ENCODE measurements around the gene PDLIM3. TPM values are rescaled to one million over a fixed set of nuclear protein-coding genes. Genes with fewer than 3 reads are reported as not detected.

The PDLIM3 gene
- total RNA-seq, 1 experiment from 2014 or later: 3.3 TPM

DNA sequence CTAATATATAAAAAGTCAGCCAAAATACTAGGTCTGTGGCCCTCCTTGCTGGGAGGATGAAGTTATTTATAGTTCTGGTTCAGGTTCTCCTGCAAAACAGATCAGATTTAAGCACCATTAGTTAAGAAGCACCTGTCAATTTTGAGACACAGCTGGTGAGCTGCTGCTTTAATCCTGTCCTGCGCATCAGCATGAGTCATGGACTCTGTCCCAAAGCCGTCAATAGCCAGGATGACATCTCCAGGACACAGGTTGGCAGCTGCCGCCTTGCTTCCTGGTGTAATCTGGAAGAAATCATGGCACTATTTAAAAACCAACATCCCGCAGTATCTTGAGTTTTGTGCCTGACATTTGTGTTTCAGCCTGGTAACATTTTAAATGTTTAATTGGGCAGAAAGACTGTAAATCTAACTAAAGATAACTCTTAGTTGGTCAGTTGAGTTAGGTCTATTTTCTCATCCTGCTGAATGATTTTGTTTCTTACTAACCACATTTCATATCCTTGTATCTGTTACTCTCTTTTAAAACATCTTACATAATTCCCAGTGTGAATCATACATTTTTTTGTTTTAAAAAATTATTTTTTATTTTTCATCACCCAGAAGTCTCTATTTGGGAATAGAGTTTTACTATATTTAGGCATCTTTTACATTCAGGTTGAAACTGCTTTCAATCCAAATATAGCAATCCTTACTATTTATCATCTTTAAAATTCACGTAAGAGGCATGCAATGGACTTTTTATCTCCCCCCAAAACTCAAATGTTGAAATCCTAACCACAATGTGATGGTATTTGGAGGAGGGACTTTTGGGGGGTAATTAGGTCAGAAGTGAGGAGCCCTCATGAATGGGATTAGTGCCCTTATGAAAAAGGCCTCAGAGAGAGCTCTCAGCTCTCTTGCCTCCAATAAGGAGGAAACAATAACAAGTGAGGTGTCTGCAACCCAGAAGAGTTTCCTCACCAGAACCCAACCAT is 10.1 kb downstream of the PDLIM3 start:
- H3K36me3 ChIP-seq (ENCODE audit: low read depth): no peaks in the 10 kb centered on the region
- no peak overlapping the region for H2AFZ ChIP-seq
- no peaks in the 10 kb centered on the region for H3K9me3 ChIP-seq (ENCODE audit: insufficient read depth, low read depth)
- no peaks in the 10 kb centered on the region for H3K27me3 ChIP-seq (ENCODE audit: insufficient read depth, low read depth)
- TF ChIP-seq, protein P1, sequence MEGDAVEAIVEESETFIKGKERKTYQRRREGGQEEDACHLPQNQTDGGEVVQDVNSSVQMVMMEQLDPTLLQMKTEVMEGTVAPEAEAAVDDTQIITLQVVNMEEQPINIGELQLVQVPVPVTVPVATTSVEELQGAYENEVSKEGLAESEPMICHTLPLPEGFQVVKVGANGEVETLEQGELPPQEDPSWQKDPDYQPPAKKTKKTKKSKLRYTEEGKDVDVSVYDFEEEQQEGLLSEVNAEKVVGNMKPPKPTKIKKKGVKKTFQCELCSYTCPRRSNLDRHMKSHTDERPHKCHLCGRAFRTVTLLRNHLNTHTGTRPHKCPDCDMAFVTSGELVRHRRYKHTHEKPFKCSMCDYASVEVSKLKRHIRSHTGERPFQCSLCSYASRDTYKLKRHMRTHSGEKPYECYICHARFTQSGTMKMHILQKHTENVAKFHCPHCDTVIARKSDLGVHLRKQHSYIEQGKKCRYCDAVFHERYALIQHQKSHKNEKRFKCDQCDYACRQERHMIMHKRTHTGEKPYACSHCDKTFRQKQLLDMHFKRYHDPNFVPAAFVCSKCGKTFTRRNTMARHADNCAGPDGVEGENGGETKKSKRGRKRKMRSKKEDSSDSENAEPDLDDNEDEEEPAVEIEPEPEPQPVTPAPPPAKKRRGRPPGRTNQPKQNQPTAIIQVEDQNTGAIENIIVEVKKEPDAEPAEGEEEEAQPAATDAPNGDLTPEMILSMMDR (conservative IDR thresholded peaks at IDR 0.05): no peak
- no peak for TF ChIP-seq EZH2 (IDR thresholded peaks at IDR 0.05; ENCODE audit: low read depth)
- H3K79me2 ChIP-seq (ENCODE audit: low read depth): no peaks in the 10 kb centered on the region
- no peak overlapping the region for H3K4me2 ChIP-seq
- H3F3A ChIP-seq (ENCODE audit: insufficient read depth, low read depth): no peaks in the 10 kb centered on the region
- H3K4me1 ChIP-seq (replicated peaks; ENCODE audit: insufficient read depth): no peaks in the 10 kb centered on the region
- no peaks in the 10 kb centered on the region for H3K9me2 ChIP-seq (ENCODE audit: insufficient read depth)
- H3K27ac ChIP-seq: no peak overlapping the region
- no peaks in the 10 kb centered on the region for H4K20me1 ChIP-seq (ENCODE audit: insufficient read depth)
- intact Hi-C loops (cut with micrococcal nuclease; ENCODE audit: unreplicated experiment): no loop called here
- POLR2A ChIA-PET (ENCODE audit: unreplicated experiment): no interaction called here
- DNase-seq: no peak
- BruUV-seq (replicated peaks): no TSS peak
- CTCF ChIA-PET: no interaction called here
- no peak overlapping the region for H3K4me3 ChIP-seq

DNA sequence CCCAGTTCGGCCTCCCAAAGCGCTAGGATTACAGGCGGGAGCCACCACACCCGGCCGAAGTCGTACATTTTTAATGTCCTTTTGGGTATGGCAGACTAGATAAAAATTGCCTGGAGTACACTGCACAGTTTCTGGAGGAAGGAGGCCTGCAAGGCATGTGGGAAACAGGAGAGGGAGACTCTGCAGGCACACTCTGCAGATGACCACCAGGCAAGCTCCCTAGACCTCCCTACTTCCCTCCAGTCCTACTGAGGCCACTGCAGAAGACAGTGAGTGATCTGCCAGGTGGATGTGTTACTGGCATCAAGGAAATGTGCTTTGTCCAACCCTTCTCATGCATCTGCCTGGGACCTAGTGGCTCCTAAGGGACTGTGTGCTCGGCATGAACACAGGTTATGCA is 11.4 kb downstream of the PDLIM3 start:
- no peak for TF ChIP-seq EZH2 (IDR thresholded peaks at IDR 0.05; ENCODE audit: low read depth)
- TF ChIP-seq, protein P1 (conservative IDR thresholded peaks at IDR 0.05): no peak
- Histone ChIP-seq H3K27ac (no peak overlapping the region), H3K79me2 (ENCODE audit: low read depth) (no peaks in the 10 kb centered on the region), H3K4me1 (replicated peaks; ENCODE audit: insufficient read depth) (no peaks in the 10 kb centered on the region), H3K9me3 (ENCODE audit: insufficient read depth, low read depth) (no peaks in the 10 kb centered on the region), H3K4me2 (no peak overlapping the region), H3F3A (ENCODE audit: insufficient read depth, low read depth) (no peaks in the 10 kb centered on the region), H3K27me3 (ENCODE audit: insufficient read depth, low read depth) (no peaks in the 10 kb centered on the region), H3K9me2 (ENCODE audit: insufficient read depth) (no peaks in the 10 kb centered on the region), H3K36me3 (ENCODE audit: low read depth) (no peaks in the 10 kb centered on the region), H4K20me1 (ENCODE audit: insufficient read depth) (no peaks in the 10 kb centered on the region), H3K4me3 (no peak overlapping the region), H2AFZ (no peak overlapping the region)
- BruUV-seq (replicated peaks): no TSS peak
- ChIA-PET POLR2A (ENCODE audit: unreplicated experiment) (no interaction called here), CTCF (no interaction called here)
- DNase-seq: no peak
- intact Hi-C loops (cut with micrococcal nuclease; ENCODE audit: unreplicated experiment): no loop called here

GRCh38 chr4:185522451-185522850 is 12.9 kb downstream of the PDLIM3 start:
- Histone ChIP-seq H3K9me3 (ENCODE audit: insufficient read depth, low read depth) (no peaks in the 10 kb centered on the region), H3K27ac (no peak overlapping the region), H3K36me3 (ENCODE audit: low read depth) (no peaks in the 10 kb centered on the region), H3K4me3 (no peak overlapping the region), H3K27me3 (ENCODE audit: insufficient read depth, low read depth) (no peaks in the 10 kb centered on the region), H3K79me2 (ENCODE audit: low read depth) (no peaks in the 10 kb centered on the region), H3K4me1 (replicated peaks; ENCODE audit: insufficient read depth) (no peaks in the 10 kb centered on the region), H3F3A (ENCODE audit: insufficient read depth, low read depth) (no peaks in the 10 kb centered on the region), H3K4me2 (no peak overlapping the region), H4K20me1 (ENCODE audit: insufficient read depth) (no peaks in the 10 kb centered on the region), H2AFZ (no peak overlapping the region), H3K9me2 (ENCODE audit: insufficient read depth) (no peaks in the 10 kb centered on the region)
- intact Hi-C loops (cut with micrococcal nuclease; ENCODE audit: unreplicated experiment): no loop called here
- DNase-seq: no peak
- TF ChIP-seq, protein P1 (conservative IDR thresholded peaks at IDR 0.05): no peak
- no peak for TF ChIP-seq EZH2 (IDR thresholded peaks at IDR 0.05; ENCODE audit: low read depth)
- CTCF ChIA-PET: no interaction called here
- BruUV-seq (replicated peaks): no TSS peak
- POLR2A ChIA-PET (ENCODE audit: unreplicated experiment): no interaction called here
